ENCODE results near the gene MRPS18A.

- TF ChIP-seq POLR2A (IDR thresholded peaks at IDR 0.05) = no peak
- no peak for TF ChIP-seq CTCF (IDR thresholded peaks at IDR 0.05)
These were observed 49.3 kb upstream of the MRPS18A start for GRCh38 chr6:43736844-43737243.
